ENCODE data around the gene MARK3. TPM values are rescaled to one million over a fixed set of nuclear protein-coding genes. Genes with fewer than 3 reads are reported as not detected.

The MARK3 gene
- total RNA-seq, 1 experiment from 2014 or later, result 81.9 TPM

DNA sequence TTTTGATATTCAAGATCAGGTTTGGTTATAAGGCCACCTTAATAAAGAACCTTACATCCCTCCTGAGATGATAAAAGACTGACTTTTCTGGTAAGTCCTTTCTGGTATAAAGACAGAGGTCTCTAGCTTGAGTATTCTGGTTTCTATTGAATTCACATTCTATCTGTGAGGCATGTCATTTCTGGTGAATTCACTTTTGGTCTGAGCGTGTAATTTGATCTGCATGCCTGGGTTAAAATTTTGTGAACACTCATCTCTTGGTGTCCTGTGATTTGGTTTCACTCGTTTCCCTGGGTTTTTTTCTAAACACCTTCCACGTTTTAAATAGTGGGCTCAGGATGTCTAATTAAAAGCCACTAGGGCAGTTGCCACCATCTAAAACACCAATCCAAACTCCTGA lies 38.9 kb upstream of the MARK3 start:
- H2BK12ac ChIP-seq (ENCODE audit: insufficient read length, low read depth, low read length), result no peak overlapping the region
- no peak overlapping the region for H3K56ac ChIP-seq (ENCODE audit: insufficient read length, low read depth, low read length)
- no peaks in the 10 kb centered on the region for H3K23me2 ChIP-seq (ENCODE audit: insufficient read length, low read depth, low read length, poor library complexity, severe bottlenecking)
- no peak overlapping the region for H3K4me3 Mint-ChIP-seq
- no peak overlapping the region for H4K8ac ChIP-seq (replicated peaks; ENCODE audit: insufficient read length, low read depth, low read length)
- H3K9me3 Mint-ChIP-seq, result no peaks in the 10 kb centered on the region; a peak in 1 of 5 replicates
- H3K4me2 ChIP-seq (ENCODE audit: insufficient read depth, insufficient read length, low read length), result no peak overlapping the region
- TF ChIP-seq, protein P1, sequence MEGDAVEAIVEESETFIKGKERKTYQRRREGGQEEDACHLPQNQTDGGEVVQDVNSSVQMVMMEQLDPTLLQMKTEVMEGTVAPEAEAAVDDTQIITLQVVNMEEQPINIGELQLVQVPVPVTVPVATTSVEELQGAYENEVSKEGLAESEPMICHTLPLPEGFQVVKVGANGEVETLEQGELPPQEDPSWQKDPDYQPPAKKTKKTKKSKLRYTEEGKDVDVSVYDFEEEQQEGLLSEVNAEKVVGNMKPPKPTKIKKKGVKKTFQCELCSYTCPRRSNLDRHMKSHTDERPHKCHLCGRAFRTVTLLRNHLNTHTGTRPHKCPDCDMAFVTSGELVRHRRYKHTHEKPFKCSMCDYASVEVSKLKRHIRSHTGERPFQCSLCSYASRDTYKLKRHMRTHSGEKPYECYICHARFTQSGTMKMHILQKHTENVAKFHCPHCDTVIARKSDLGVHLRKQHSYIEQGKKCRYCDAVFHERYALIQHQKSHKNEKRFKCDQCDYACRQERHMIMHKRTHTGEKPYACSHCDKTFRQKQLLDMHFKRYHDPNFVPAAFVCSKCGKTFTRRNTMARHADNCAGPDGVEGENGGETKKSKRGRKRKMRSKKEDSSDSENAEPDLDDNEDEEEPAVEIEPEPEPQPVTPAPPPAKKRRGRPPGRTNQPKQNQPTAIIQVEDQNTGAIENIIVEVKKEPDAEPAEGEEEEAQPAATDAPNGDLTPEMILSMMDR (conservative IDR thresholded peaks at IDR 0.05), result no peak
- H4K20me1 ChIP-seq (ENCODE audit: control insufficient read depth, insufficient read depth, insufficient read length), result peaks cover 3% of the 10 kb centered on the region
- H3K23ac ChIP-seq (ENCODE audit: insufficient read length, low read depth, low read length), result no peak overlapping the region
- no peak overlapping the region for H2AK5ac ChIP-seq (ENCODE audit: insufficient read length, low read length)
- no peak overlapping the region for H3K27ac ChIP-seq (ENCODE audit: insufficient read length, low read depth, low read length)
- no peak overlapping the region for H2BK15ac ChIP-seq (ENCODE audit: low read depth, low read length)
- no peaks in the 10 kb centered on the region for H3K9me3 ChIP-seq (ENCODE audit: control insufficient read depth, low read depth, low read length)
- no peak overlapping the region for H2BK20ac ChIP-seq (ENCODE audit: low read depth, low read length, poor library complexity, severe bottlenecking)
- H3K79me2 ChIP-seq (ENCODE audit: insufficient read depth, low read length), result no peaks in the 10 kb centered on the region
- H4K5ac ChIP-seq (ENCODE audit: insufficient read length, low read depth, low read length), result no peak overlapping the region
- H2BK120ac ChIP-seq (ENCODE audit: low read depth, low read length, poor library complexity, severe bottlenecking), result no peak overlapping the region
- peaks cover 15 to 19% of the 10 kb centered on the region in 2 experiments for H3K4me1 Mint-ChIP-seq
- H3K4ac ChIP-seq (ENCODE audit: low read depth, low read length), result no peak overlapping the region
- DNase-seq, result no peak
- H3K27me3 ChIP-seq (ENCODE audit: insufficient read depth, low read length), result no peaks in the 10 kb centered on the region
- H3K18ac ChIP-seq (ENCODE audit: insufficient read length, low read depth, low read length), result no peak overlapping the region
- H2AFZ ChIP-seq (ENCODE audit: low read length), result no peak overlapping the region
- no peaks in the 10 kb centered on the region for H3K79me1 ChIP-seq (ENCODE audit: insufficient read depth, low read depth, low read length, poor library complexity, severe bottlenecking)
- no peak overlapping the region for H2BK5ac ChIP-seq (ENCODE audit: insufficient read length, low read length)
- H3K4me1 ChIP-seq (ENCODE audit: insufficient read depth, low read length), result peaks cover 5% of the 10 kb centered on the region; the same call in 1 of the 2 replicates
- no CpG with 5 or more reads among the region's 3 CpGs for WGBS (ENCODE audit: extremely low coverage, insufficient read length, low lambda C conversion rate)
- H3K27me3 Mint-ChIP-seq (ENCODE audit: low read depth), result no peaks in the 10 kb centered on the region; the same call in 1 of the 2 replicates
- no peak overlapping the region for H4K91ac ChIP-seq (ENCODE audit: insufficient read length, low read depth, low read length)
- H3K27ac Mint-ChIP-seq, result no peak overlapping the region
- H3K36me3 Mint-ChIP-seq (ENCODE audit: insufficient read depth in 1 of 3, low read depth in 3 of 3), result peaks cover 20 to 39% (median 37%) of the 10 kb centered on the region in 3 experiments; a peak in 6 of 7 replicates
- no peak overlapping the region for H3K14ac ChIP-seq (ENCODE audit: insufficient read depth, low read length)
- no peak overlapping the region for H3K9ac ChIP-seq (ENCODE audit: extremely low read depth, insufficient read length, low read length)
- H3T11ph ChIP-seq (ENCODE audit: low read length), result no peak overlapping the region

All from H9 (cell line).